GM12891 (cell line): Measurements from ENCODE around the gene RUSF1.

ENCODE experiments used
- POLR2AphosphoS5 ChIP-seq: IDR thresholded peaks from 2 replicates; pipeline ENCODE4 v1.6.1; 2011; ENCODE audit warnings: low read depth, low read length, control low read depth
- SPI1 ChIP-seq: IDR thresholded peaks from 2 replicates; pipeline ENCODE4 v1.6.1; 2011; ENCODE audit warnings: low read depth, low read length, control low read depth
- TAF1 ChIP-seq: IDR thresholded peaks from 2 replicates; pipeline ENCODE4 v1.6.1; 2011; ENCODE audit warnings: low read depth, low read length, control low read depth

- TF ChIP-seq TAF1: no peak
- no peak for TF ChIP-seq POLR2AphosphoS5
- TF ChIP-seq SPI1: no peak
These were observed 23.9 kb upstream of the RUSF1 start for GRCh38 chr16:31532120-31532519.
